Suprapubic skin (tissue), 4 donors: ENCODE measurements around the gene AAMP.

ENCODE experiments used
- CTCF ChIP-seq, 2 donors: fragments of 200-600 bp in 1 of 2; fragments of 450-650 bp in 1 of 2; sonication (generic) in 1 of 2; IDR thresholded peaks; one replicate each; pipeline ENCODE4 v1.5.1; 2016 to 2019; ENCODE audit warnings: antibody characterized with exemption in 2 of 2, mild to moderate bottlenecking in 1 of 2, moderate library complexity in 1 of 2
- EP300 ChIP-seq: sonication (generic); formaldehyde crosslinking; IDR thresholded peaks from one replicate; pipeline ENCODE4 v1.6.1; 2017; ENCODE audit warnings: antibody characterized with exemption
- POLR2A ChIP-seq, 2 donors: fragments of 450-650 bp; IDR thresholded peaks; one replicate each; pipeline ENCODE4 v1.6.1; 2017; ENCODE audit warnings: antibody characterized with exemption in 2 of 2, mild to moderate bottlenecking in 2 of 2, moderate library complexity in 2 of 2
- POLR2AphosphoS5 ChIP-seq, 3 donors: sonication (generic); formaldehyde crosslinking; IDR thresholded peaks; one replicate each; pipeline ENCODE4 v1.6.1; 2017; ENCODE audit warnings: antibody characterized with exemption in 3 of 3

- TF ChIP-seq CTCF (IDR thresholded peaks at IDR 0.05): no peak
- TF ChIP-seq POLR2AphosphoS5 (IDR thresholded peaks at IDR 0.05): no peak
- TF ChIP-seq POLR2A (IDR thresholded peaks at IDR 0.05): no peak
- no peak for TF ChIP-seq EP300
Observed at GRCh38 chr2:218253232-218253625, 16.7 kb downstream of the AAMP start.
